ENCODE results near the gene JPH2.
"Not testable (repeated sequence)": the region's sequence is repeated elsewhere in the genome, so short reads cannot be mapped to it uniquely, and the experiment has no call there.

JPH2 gene

DNA sequence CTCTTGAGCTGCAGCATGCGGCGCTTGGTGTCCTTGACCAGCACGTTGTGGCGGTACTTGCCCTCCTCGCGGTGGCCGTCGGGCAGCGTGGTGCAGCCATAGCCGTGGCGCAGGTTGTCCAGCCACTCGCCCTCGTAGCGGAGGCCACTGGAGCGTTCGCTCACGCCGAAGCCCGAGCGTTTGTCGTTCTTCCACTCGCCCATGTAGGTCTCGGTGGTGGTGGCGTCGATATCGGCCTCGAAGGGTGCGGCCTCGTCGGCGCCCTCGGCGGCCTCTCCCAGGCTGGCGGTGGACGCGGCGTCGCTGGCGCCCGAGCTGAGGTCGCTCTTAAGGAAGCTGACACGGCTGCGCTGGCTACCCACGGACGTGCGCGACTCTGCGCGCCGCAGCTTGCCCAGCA lies 27.3 kb downstream of the JPH2 start:
- no peak for DNase-seq (ENCODE audit: low read depth in 2 of 2, low spot score in 1 of 2)

DNA sequence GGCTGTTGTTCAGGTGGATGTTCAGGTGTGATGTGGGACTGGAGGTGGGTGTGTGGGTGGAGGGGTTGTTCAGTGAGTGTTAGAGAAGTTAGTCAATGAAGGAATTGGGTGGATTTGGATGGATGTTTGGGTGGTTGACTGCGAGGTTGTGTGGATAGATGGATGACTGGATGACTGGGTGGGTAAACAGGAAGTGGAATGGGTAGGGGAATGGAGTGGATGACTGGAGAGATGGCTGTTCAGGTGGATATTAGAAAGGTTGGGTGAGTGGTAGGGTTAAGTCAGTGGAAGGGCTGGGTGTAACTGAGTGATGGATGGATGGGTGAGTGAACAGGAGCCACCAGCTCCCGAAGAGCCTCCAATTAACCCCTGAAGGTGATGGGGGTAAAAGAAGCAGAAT lies 27.9 kb downstream of the JPH2 start:
- DNase-seq (ENCODE audit: low read depth in 2 of 2, low spot score in 1 of 2) = no peak

DNA sequence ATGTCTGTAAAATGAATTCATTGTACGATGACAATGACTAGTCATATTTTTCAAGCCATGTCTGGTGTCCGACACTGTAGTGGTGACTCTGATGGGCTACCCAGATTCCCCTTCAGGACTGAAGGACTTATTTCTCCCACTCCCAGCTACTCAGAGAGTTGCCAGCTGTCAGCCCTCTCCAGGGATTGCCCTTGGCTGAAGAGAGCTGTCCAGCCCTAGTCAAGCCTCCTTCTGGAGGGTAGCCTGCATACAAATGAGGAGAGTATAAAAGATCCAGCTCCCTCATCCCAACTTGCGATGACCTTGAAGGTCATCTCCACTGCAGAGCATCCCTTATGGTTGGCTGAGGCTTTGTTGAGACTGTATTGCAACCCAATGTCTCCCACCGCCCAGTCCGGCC lies 29.9 kb downstream of the JPH2 start:
- DNase-seq (ENCODE audit: low read depth in 2 of 2, low spot score in 1 of 2) = no peak

DNA sequence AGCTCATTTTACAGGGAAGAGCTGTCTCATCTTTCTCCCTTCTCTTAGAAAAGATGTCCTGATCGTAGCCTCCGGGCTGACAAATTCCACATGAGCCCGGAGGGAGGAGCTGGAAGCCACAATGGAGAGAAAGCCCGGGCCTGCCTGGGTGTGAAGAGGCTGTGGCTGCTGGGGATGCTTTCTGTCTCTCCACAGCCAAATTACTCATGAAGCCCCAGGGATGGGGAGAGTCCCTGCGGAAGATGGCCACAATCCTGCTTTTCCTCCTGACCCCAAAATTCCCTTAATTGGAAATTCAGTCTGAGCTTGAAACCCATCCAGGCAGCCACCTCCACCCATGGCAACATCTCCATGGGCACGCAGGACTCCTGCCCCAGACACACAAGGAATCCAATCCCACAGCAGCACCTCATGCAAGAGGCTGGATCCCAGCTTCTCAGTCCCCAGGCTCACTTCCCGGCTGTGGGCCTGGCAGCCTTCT lies 32.4 kb downstream of the JPH2 start:
- DNase-seq (ENCODE audit: low read depth in 2 of 2, low spot score in 1 of 2) = no peak

DNA sequence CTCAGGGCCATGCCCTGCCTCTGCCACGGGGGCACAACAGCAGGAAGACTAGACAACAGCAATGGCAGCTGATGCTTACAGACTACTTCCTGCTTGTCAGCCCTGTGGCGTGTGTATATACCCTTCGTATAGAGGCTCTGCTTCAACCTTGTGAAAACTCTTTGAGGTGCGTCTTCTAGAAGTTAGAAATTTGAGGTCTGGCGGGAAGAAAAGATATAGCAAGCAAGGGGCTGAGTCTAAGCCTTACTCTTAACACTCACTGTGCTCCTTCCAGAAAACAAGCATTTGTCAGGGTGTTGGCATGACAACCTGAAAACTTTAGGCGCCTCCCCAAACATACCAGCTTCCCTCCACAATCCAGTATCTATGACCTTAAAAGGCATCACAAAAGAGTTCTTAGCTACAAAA lies 33.3 kb downstream of the JPH2 start:
- DNase-seq (ENCODE audit: low read depth in 2 of 2, low spot score in 1 of 2) = no peak

DNA sequence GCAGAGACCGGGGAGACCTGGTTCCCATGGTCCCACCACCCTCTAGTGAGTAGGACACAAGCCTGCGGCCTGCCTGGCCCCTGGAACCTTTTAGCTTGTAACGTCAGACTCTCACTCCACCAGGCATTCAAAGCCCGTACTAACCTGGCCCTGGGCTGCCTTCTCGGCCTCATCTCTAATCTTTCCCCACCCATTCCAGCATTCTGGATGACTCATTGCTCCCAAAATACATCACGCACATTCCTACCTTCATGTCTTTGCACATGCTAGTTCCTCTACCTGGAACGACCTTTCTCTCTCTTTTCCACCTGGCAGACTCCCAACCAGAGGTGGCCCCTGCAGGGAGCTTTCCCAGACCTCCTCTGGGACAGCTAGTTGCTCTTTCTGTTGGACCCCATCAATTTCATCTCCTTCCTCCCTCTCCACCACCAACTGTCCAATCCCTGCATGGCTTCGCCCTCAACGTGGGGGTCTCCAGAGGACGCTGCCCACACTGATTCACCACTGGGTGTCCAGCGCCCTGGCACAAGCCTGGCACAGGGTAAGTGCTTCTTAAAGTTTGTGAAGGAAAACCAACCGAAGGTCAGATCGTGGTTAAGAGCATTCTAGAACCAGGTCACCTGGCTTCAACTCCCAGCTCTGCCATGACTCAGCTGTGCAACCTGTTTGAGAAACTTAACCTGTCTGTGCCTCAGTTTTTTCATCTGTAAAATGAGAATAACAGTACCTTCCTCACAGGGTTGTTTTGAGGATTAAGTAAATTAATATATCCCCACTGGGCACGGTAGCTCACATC lies 35.2 kb downstream of the JPH2 start:
- no peak for DNase-seq (ENCODE audit: low read depth in 2 of 2, low spot score in 1 of 2)

DNA sequence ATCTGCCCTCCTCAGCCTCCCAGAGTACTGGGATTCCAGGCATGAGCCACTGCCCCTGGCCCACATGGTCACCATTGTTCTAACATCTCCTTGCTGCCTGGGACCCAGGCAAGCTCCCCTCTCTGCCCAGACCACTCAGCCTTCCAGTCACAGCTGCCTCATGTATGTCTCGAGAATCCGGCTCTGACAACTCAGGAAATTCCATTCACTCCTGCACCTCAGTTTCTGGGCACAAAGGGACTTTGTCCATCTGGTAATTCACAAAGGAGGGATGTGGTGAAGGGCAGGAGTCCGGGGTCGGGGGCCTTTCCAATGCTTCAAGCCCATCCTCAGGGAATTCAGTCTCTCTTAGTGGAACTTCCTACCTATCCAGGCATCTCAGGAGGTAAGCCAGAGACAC lies 40.7 kb downstream of the JPH2 start:
- no peak for DNase-seq (ENCODE audit: low read depth in 2 of 2, low spot score in 1 of 2)

DNA sequence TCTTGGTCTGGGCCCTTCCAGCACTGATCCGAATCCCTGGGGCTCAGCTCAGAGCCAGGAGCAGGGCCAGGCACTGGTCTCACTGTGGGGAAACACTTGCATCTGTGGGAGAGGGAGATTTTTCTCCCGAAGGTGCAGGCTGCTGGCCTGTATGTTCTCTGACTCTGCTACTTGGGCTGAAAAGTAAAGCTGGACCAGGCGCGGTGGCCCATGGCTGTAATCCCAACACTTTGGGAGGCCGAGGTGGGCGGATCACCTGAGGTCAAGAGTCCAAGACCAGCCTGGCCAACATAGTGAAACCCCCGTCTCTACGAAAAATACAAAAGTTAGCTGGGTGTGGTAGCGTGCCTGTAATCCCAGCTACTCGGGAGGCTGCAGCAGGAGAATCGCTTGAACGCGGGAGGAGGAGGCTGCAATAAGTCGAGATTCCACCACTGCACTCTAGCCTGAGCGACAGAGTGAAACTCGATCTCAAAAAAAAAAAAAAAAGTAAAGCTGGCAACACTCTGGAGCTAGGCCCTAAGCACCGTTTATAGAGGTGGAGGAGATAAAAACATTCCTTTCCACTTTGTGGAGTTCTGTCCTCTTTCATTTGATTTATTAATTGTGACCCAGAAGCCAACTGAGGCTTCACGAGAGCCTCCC lies 41.7 kb downstream of the JPH2 start:
- DNase-seq (ENCODE audit: low read depth in 2 of 2, low spot score in 1 of 2) = no peak

DNA sequence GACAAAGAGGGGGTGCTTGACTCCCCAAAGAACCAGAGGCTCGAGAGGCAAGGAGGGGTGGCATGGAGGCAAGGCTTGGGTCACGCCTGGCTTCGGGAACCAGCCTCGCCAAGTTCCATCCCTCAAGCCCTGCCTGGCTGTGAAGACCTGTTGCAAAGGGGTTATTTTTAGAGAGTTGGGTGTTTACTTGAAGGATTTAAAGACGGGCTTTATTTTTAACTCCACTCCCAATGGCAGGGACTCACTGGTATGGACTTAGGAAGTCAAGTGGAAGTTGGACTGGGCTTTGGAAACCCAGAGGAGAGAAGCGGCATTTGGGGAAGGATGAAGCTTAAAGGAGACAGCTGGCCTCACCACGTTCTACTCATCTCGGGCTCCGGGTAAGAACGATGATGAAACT lies 43.1 kb downstream of the JPH2 start:
- DNase-seq (ENCODE audit: low read depth in 2 of 2, low spot score in 1 of 2) = no peak

DNA sequence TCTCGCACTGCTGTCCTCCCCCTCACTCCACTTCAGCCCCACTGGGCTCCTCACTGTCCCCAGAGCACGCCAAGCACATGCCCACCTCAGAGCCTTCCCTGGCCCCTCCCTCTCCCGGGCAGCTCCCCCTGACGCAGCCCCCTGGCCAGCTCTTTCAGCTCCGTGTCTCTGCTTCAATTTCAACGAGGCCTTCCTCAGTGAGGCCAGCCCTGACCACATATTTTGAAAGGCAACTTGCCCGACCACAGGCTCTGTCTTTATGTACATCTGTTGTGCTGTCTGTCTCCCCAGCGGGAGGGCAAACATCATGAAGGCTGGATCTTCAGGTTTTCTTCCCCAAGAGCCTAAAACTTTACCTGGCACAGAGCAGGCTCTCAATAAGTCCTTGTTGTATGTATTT lies 44.6 kb downstream of the JPH2 start:
- DNase-seq (ENCODE audit: low read depth in 2 of 2, low spot score in 1 of 2) = no peak

DNA sequence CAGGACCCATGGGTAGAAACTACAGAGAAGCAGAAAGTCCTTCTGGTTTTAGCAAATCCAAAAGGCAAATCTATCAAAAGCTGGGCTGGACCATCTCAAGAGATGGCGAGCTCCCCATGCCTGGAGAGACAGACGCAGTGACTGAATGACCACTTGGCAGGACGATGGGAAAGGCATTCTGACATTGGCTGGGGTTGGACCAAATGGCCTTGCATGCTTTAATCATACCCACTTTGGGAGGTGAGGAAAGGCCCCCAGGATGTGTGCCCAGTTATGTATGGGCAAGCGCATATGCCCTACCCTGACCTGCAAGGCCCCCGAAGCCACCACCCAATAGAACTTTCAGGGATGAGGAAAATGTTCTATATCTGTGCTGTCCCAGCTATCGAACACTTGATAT lies 45.1 kb downstream of the JPH2 start:
- no peak for DNase-seq (ENCODE audit: low read depth in 2 of 2, low spot score in 1 of 2)

DNA sequence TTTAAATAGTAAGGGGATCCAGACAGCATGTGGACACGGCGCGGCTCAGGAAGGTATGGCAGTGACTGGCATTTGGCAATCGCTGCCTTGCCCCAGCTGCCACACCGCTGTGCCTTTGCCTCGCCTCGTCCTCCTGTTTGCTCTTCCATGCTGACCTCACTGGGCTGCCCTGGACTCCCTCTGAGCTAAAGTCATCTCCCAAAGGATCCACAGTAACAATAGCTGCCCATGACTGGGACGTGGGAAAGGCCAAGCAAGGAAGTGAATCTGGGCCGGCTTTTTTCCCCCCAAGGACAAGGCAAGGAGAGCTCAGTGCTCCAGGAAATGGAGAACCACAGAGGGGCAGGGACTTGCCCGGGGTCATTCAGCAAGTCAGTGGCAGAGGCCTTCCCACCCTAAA lies 48.1 kb downstream of the JPH2 start:
- DNase-seq (ENCODE audit: low read depth in 2 of 2, low spot score in 1 of 2) = no peak

DNA sequence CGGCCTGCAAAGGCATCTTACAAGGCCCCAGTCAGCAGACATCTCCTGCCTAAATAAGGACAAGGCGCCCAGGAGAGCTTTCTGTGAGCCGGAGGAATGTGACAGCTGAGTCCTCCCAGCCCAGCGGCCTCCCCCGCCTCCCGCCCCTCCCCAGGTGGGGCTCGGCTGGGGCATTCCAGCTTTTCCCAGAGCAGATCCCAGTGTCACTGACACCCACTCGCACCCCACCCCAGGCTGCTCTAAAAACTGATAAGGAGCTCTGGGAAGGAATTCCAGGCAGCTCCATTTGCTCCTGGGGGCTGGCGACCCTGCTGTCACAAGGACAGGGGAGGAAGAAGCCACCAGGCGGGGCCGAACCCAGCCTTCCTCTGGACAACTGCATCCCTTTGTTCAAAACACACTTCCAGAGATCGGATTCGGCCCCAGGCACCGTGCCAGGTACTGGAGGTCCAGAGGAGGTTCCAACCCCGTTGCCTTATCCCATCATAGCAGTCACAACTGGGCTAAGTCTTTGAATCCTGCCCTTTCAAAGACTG lies 49.7 kb downstream of the JPH2 start:
- no peak for DNase-seq (ENCODE audit: low read depth in 2 of 2, low spot score in 1 of 2)

DNA sequence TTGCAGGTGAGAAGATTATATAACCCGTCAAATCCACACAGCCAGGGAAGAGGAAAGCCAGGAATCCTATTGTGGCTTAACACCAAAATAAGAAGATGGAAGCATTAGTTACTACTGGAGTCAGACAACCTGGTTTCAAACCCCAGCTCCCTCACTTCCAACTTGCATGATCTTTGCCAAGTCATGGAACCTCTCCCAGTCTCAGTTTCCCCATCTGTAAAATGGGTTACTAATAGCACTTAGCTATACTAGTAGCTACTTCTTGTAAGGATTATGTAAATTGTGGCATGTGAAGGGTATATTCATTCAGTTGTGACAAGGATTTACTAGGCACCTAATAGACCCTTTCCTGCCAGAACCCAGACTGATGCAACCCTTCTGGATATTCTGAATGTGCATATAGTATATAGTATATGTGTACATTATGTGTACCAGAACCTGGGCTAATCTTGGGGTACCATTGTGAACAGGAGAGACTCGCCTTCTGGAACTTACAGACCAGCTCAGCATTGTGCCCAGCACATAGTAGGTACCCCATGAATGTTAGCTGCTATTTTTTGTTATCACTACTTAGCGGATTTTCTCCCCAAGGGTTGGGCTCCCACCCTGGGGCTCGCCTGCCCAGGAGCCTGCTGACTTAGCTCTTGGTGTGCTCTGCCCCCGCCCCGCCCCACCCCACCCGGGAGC lies 50.3 kb downstream of the JPH2 start:
- no peak for DNase-seq (ENCODE audit: low read depth in 2 of 2, low spot score in 1 of 2)

DNA sequence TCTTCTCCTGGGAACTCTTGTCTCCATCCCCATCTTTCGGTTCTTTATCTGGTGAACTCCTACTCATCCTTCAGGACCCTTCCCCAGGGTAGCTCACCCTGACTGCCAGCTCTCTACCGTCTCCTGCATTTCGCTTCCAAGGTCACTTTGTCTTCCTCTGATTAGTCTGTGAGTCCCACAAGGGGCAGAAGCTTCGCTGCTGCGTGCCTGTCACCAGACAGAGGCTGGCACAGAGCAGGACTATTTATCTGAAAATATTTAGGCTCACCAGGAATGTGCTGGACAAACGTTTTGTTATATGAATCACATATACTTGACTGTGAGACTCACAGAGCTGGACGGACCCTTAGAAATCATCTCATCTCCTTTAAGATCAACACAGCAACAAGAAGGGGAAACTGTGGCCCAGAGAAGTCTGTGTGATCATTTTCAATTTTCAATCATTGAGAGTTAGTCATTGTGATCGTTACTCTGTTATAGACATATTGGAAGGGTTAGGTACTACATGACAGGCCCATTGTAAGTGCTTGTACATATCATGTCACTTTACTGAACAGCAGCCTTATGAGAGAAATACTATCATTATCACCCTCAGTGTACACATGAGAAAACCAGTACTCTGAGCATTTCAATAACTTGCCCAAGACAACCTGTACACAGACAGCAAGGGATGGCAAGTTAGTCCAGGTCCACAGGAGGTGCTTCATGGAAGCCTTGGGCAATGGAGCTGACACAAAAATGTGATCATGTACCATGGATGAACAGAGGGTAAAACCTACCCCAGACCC lies 51.4 kb downstream of the JPH2 start:
- DNase-seq (ENCODE audit: low read depth in 2 of 2, low spot score in 1 of 2) = no peak

DNA sequence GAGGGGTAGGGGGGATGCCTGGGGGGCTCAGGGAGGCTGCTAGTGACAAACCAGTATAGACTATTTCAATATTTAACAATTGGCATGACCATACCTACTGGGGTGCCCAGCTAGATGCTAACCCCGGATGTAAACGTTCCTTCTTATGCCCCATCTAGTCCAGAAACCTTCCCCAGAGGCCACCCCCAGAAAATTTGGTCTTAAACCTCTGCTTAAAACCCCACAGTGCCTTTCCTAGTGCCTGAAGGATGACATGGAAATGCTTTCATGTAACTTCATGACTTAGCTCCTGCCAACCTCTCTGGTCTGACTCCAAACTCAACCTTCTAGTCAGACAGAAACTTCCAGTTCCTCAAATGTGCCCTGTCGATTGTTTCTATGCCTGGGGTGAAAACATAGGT lies 52.0 kb downstream of the JPH2 start:
- DNase-seq (ENCODE audit: low read depth in 2 of 2, low spot score in 1 of 2) = no peak

DNA sequence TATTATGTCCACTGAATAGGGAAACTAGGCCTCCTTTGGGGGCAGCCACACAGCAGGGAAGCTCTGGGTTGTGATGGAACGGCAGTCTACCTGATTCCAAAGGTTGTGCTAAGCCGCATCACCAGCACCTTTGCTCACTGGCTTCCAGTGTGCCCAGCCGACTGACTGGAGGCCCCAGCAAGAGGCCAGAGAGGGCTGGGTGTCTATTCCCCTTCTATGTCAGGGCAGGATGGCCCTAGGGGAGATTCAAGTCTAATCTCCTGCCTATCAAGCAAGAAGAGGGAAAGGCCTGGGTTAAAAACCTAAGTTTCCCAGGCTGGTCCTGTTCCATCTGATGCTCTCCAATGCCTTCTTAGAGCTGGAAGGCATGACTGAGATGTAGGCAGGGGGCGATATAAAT lies 53.6 kb downstream of the JPH2 start:
- no peak for DNase-seq (ENCODE audit: low read depth in 2 of 2, low spot score in 1 of 2)

DNA sequence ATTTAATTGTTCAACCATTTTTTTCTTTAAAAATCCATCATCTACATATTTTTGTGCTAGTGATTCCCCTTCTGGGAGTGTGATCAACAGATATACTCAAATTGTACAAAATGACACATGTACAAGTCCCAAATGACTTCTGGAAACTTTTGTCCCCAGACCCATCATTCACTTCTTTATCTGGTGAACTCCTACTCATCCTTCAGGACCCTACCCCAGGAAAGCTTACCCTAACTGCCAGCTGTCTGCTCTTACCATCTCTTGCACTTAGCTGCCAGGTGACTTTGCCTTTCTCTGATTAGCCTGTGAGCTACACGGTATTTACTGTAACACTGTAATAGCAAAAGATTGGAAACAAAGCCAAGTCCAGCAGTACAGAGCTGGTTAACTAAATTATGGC lies 55.3 kb downstream of the JPH2 start:
- DNase-seq (ENCODE audit: low read depth in 2 of 2, low spot score in 1 of 2) = no peak

DNA sequence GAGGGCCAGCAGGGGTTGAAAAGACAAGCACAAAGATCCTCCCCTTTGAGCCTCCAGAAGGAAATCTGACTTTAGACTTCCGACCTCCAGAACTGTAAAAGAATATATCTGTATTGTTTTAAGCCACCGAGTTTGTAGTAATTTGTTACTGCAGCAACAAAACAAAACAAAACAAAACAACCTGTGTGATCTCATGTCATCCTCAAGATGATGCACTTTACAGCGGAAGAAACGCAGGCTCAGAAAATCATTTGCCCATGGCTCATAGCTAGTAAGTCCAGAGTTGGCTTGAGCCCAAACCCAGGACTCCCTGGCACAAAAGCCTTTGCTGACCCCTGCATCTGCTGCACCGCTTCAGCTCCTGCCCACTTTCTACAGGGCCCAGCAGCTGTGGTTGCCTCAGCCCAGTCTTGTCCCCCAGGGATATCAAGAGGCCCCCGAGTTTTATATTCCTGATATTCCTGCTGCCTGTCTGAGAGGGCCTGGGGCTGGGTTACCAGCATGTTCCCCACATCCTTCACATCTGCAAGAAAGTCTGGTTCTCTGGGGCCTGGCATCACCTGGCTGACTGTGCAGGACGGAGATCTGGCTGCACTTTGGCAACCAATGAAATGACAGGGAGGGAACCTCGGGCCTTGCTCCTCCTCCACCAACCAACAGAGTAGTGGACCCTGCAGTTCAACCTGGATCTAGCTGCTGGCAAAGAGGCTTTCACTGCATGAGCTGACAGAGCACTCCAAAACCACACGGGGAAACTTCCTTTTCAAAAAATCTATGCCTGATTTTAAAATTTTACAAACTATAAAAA lies 56.9 kb downstream of the JPH2 start:
- no peak for DNase-seq (ENCODE audit: low read depth in 2 of 2, low spot score in 1 of 2)

DNA sequence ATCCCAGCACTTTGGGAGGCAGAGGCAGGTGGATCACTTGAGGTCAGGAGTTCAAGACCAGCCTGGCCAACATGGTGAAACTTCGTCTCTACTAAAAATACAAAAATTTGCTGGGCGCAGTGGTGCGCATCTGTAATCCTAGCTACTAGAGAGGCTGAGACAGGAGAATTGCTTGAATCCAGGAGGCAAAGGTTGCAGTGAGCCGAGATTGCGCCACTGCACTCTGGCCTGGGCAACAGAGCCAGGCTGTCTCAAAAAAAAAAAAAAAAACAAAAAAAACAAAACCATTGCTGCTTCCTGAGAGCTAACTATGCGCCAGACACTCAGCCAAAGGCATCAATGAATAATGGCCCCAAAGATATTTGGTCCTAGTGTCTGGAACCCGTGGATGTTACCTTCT lies 57.7 kb downstream of the JPH2 start:
- not testable (repeated sequence) for DNase-seq (ENCODE audit: low read depth in 2 of 2, low spot score in 1 of 2)

All from stimulated activated CD8-positive, alpha-beta memory T cell treated with anti-CD3 and anti-CD28 coated beads, Interleukin-4, amount 100 ng/mL, for 1 hour (primary cell).